Measurements from ENCODE around the gene MGRN1.
"Not testable (repeated sequence)": the region's sequence is repeated elsewhere in the genome, so short reads cannot be mapped to it uniquely, and the experiment has no call there.

DNA sequence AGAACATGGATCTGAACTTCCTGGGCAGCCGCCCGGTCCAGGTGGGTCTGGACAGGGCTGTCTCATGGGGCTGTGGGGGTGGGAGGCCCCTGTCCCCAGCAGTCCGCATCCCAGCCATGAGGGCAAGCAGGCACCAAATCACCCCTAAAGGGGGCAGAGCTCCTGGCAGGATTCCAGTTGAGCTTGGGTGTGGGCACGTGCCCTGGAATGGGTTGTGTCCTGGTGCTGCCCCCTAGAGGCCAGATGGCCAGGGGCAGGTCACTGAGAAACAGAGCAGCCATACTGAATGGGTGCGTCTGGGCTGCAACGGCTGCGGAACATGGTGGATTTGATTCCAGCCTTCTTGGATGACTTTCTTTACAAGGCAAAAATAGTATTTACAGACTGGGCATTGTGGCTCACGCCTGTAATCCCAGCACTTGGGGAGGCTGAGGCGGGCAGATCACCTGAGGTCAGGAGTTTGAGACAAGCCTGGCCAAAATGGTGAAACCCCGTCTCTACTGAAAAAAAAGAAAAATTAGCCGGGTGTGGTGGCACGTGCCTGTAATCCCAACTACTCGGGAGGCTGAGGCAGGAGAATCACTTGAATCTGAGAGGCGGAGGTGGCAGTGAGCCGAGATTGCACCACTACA, 25.9 kb downstream of the MGRN1 start:
- TF ChIP-seq TAF1 (IDR thresholded peaks at IDR 0.05; ENCODE audit: low read depth, low read length); POLR2AphosphoS5 (IDR thresholded peaks at IDR 0.05; ENCODE audit: low read depth, low read length); POLR2A (IDR thresholded peaks at IDR 0.05; ENCODE audit: low read depth, low read length); SPI1 (IDR thresholded peaks at IDR 0.05; ENCODE audit: low read depth, low read length); PAX5 (IDR thresholded peaks at IDR 0.05; ENCODE audit: insufficient read depth, low read length, severe bottlenecking); POU2F2 (IDR thresholded peaks at IDR 0.05; ENCODE audit: low read depth, low read length): not testable (repeated sequence)
